Measurements from ENCODE around the gene TRIM47.

Gene TRIM47

GRCh38 chr17:75834279-75834920 is 44.0 kb downstream of the TRIM47 start:
- H3K27ac ChIP-seq: no peak overlapping the region
- no peak for DNase-seq (ENCODE audit: low spot score)
- no peak for TF ChIP-seq CTCF (IDR thresholded peaks at IDR 0.05)
- H3K4me3 ChIP-seq: no peak overlapping the region

- no peak for TF ChIP-seq CTCF (IDR thresholded peaks at IDR 0.05)
- no peak overlapping the region for H3K4me3 ChIP-seq
- DNase-seq (ENCODE audit: low spot score): no peak
- peak overlapping the region; percentile 20 to 56 for H3K27ac ChIP-seq
Measured at GRCh38 chr17:75832652-75833400, 45.6 kb downstream of the TRIM47 start.

GRCh38 chr17:75832164-75832651 is 46.2 kb downstream of the TRIM47 start:
- Histone ChIP-seq H3K4me3 (no peak overlapping the region), H3K27ac (peak overlapping the region; percentile 20 to 56)

GRCh38 chr17:75831032-75831571 is 47.3 kb downstream of the TRIM47 start:
- no peak for DNase-seq (ENCODE audit: low spot score)

More at GRCh38 chr17:75832164-75832651, 46.2 kb downstream of the TRIM47 start:
- no peak for TF ChIP-seq CTCF (IDR thresholded peaks at IDR 0.05)
- DNase-seq (ENCODE audit: low spot score): no peak

GRCh38 chr17:75830164-75831031 is 48.0 kb downstream of the TRIM47 start:
- no peak for DNase-seq (ENCODE audit: low spot score)
- TF ChIP-seq CTCF (IDR thresholded peaks at IDR 0.05): no peak

More at GRCh38 chr17:75831032-75831571, 47.3 kb downstream of the TRIM47 start:
- no peak overlapping the region for H3K4me3 ChIP-seq
- H3K27ac ChIP-seq: no peak overlapping the region
- TF ChIP-seq CTCF (IDR thresholded peaks at IDR 0.05): no peak

GRCh38 chr17:75829747-75830146 is 48.6 kb downstream of the TRIM47 start:
- no peak overlapping the region for H3K4me3 ChIP-seq
- TF ChIP-seq CTCF (IDR thresholded peaks at IDR 0.05): no peak

More at GRCh38 chr17:75830164-75831031, 48.0 kb downstream of the TRIM47 start:
- H3K27ac ChIP-seq: no peak overlapping the region
- no peak overlapping the region for H3K4me3 ChIP-seq

More at GRCh38 chr17:75829747-75830146, 48.6 kb downstream of the TRIM47 start:
- no peak overlapping the region for H3K27ac ChIP-seq
- DNase-seq (ENCODE audit: low spot score): no peak
